Hematopoietic multipotent progenitor cell treated with erythropoietin and hydrocortisone succinate and interleukin-3 and kit ligand, for 8 days (in vitro differentiated cells): ENCODE data around the gene PTGR3.
A peak's percentile ranks its signal among the peaks of the same experiment; 100 is the strongest.

Experiments
- DNase-seq: peaks from one replicate; pipeline ENCODE4 v3.0.0-alpha.2; 2015

PTGR3 gene

DNA sequence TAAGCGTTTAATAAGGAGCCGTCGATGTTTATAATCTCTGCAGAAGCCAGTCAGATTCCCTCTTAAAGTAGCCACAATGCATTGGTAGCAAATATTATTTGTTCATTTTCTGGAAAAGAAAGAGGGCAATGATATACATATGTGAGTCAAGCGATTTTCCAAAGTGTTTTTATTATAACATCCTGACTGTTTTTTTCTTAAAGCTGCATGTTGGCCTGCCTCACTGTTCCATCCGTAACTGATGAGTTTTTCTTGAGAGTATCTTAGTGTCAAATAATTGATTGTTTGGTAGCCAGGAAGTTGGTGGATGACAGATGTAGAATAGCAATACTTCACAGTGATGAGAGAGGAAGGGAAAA lies 5.4 kb upstream of the PTGR3 start:
- no peak for DNase-seq

DNA sequence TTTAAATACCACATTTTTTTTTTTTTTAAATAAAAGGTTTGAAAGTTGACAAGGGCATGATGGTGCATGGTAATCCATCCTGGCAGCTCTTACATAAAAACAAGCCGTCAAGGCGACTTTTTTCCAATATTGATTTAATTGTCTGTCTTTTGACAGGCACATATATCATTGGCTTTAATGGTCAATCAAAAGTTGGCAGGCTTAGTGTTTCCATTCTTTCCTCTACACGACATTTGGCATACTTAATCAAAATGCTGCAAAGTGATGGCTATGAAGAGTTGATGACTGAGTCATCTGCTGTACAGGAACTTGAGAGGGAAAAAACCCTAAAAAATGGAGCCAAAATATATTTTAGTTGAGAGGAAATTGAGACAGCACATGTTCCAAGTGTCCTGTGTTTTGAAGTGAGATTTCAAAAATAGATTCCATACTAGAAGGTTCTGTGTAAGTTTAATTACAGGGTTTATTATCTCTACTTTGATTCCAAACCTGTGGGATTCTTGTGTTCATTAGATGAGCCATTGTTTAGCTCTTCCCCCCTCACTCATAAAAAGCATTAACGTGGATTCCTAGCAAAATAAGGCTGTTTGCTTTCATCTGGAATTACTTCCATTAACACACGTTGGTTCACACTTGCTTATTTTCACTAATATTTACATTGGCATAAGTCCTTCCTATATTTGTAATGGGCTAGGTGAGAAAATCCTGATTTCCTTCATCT lies 4.8 kb upstream of the PTGR3 start:
- no peak for DNase-seq

DNA sequence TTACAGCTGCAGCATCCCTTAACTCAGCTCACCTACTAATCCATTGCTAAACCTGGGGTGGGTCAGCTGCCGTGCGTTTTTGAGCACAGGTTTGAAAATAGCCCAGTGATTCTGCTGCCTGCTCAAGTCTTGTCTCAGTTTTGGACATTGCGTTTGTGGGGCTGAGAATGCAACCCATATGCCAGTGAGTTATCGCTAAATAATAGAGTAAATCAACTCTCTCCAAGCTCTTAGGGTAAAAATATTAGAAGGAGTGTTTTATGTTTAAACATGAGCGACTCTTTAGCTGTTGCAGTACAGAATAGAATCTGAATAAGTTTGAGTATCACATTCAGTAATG lies 3.8 kb upstream of the PTGR3 start:
- no peak for DNase-seq

DNA sequence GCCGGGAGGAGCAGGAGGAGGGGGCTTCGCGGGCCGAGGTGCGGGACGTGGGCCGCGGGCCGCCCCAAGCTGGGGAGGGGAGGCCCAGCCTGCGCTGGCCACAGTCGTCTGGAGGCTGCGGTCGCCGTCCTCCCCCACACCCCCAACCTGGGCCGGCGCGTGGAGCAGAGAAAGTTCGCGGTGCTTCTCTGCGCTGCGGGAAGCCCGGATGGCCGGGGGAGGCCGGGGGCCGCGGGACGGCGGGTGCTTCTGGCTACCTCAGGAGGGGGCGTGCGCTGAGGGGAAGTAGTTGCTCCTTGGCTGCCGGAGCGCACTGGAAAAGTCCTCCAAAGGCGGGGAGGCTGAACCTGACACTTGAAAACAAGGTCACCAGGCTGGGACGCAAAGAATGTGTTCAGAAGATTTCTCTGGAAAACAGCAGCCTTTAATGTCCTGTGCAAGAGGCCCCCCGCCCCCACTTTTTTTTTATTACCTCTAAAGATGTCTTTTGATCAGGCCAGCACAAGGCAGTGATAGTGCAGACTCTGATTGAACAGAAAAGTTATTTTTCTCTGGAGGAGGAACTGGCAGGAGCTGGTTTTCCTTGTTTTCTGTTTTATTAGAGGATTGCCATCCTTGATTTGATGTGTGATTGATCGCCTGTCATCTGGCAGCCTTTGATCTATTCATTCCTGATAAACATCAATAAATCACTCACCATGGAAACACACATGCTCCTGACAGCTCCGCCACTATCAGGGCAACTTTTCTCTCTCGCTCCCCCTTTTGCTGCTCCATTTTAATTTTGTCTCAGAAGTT lies 3.2 kb upstream of the PTGR3 start:
- peak; percentile 18 for DNase-seq

DNA sequence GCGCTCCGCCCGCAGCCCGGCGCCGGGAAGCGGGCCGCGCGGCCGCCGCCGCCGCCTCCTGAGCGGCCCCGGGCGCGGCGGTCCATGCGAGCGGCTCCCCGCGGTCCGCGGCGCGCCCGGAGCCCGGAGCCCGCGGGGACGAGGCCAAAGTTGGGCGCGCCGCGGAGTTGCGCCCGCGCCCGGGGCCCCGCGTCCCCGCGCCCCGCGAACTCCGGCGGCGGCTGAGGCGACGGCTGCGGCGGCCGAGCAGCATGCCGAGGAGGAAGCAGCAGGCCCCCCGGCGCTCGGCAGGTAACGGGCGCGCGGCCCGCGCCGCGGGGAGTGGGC lies 2.6 kb upstream of the PTGR3 start:
- no peak for DNase-seq

GRCh38 chr18:75211002-75211621 lies 2.2 kb upstream of the PTGR3 start:
- peak; percentile 32 for DNase-seq

DNA sequence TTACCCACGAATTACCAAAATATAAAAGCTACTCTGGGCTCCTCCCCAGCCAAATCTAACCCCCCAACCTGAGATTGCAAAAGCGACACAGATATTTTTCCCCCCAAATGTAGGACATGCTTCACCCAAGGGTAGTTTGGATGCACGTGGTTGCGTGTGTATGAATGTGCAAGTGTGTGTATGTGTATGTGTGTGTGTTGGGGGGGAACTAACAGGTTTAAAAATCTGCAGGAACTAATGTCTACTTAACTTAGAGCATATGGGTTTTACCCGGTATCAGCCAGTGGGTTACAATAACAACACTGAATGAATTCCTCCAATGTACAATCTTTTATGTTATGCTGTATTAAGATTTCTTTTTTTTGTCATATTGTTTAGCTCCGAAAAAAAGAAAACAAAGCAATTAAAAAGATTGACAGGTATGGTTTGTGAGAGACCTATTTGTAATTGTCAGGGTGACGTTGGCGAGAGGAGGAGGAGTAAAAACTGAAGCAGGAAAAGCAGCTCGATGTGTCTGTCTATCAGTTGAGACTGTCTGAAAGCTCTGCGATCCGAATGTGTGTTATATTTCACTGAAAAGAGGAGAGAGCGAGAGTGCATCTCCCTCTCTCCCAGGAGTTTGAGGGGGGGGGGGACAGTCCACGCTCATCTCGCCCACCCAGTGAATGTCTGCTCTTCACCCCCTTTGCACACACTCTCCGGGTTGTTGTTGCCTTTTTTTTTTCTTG lies 1.5 kb upstream of the PTGR3 start, which contains the start of gene TSHZ1:
TSHZ1 (plus strand) TSS at position 524 of the 728 bp plus-strand sequence. CDS start 1,080 bp downstream, outside the sequence.
- peak; percentile 91 for DNase-seq

DNA sequence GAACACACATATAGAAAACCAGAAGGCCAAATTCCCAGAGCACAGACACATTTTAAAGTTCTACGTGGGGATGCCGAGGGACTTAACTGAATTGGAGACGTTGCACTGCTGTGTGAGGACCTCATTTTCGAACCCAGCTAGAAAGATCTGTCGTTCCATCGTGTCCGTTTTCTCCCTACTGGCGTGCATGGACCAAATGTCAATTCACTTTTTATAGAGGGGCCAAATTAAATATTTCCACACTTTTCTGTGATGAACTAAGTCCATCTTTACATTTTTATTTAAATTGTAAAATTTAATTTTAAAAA lies 966 bp upstream of the PTGR3 start:
- no peak for DNase-seq

GRCh38 chr18:75208836-75209128 lies 157 bp downstream of the PTGR3 start:
- no peak for DNase-seq

DNA sequence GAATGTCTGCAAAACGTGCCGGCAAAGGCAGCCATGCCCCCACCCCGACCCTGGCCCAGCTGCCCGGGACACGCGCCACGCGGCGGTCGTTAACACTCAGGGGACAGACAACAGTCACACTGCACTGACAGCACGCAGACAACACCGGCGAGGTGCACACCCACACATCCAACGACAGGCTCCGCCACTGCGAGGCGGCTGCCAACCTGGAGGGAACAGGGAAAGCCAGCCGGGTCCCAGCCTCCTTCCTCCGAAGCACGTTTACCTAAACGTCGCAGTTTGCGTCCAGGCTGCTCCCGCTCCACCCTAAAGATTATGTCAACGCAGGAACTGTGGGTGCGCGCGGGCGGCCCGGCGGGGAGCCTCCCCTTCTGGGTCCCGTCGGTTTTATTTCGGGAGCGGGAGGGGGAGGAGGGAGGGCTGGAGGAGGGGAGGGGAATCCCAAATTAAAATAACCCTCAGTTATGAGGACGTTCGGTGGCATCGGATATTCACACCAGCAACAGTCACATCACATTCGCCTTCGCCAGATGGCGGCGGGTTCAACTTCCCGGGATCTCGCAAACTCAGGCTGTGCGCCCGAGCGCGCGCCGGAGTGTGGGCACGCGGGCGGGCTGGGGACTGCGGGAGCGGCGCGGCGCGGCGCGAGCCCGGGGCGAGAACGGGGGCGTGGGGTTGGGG lies 644 bp downstream of the PTGR3 start:
- peak; percentile 63 for DNase-seq

- DNase-seq = peak; percentile 31
These were observed 1.4 kb downstream of the PTGR3 start for GRCh38 chr18:75207310-75208154.

GRCh38 chr18:75206452-75207309 lies 2.3 kb downstream of the PTGR3 start:
- no peak for DNase-seq

DNA sequence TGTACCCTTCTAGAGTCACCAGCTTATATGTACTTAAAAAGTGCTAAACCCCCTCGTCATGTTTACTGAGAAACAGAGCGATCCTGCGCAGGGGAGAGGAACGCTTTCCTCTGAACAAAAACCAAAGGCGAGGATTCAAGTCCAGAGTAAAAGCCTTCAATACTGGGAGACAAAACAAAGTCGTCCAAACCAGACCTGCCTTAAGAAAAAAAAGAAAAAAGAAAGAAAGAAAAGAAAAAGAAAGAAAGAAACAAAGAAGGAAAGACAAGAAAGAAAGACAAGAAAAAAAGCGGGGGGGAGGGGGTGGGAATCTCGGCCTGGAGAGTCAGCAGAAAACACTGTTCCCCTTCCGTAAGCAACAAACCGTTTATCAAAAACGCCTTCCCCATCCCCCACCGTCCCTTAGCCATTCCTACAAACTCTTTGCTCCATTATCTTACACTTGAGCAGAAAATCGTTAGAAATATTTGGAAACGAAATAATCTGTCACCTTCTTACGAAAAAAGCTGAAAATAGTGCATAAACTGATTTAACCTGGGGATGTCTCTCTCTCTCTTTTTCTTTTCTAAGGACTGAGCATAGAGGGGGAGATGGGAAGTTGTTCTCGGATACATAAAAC lies 3.3 kb downstream of the PTGR3 start:
- no peak for DNase-seq

DNA sequence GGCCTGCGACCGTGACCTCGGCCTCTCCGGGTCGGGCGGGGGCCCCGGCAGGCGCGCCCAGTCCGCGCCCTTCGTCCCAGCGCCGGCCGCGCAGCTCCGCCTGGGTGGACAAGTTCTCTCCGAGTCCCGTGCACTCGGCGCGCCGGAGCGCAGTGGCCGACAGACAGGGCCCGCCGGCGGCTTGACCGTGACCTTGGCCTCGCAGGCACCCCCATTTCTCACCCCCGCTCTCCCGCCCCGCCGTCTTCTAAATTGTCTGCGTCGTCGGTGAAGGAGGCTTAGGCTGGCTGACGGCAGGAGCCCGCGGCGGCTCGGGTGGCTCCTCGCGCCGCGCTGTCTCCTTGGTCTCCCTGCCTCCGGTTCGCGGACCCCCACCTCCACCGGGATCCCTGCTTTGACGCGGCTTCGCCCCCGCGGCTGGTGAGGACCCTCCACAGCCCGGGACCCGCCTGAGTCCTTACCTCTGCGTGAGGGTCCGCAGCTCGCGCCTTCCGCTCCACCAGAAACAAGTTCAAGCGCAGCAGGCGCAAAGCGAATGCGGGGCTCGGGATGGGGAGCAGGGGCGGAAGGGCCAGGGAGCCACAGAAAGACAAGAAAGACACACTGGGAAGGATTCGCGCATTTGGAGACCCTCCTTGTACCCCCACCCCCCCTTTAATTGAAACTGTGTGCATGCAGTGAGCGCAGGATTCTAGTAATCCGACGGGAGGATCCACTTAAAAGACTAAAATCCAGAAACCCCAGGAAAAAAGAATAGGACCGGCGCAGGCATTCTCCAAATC lies 4.0 kb downstream of the PTGR3 start:
- no peak for DNase-seq

GRCh38 chr18:75204269-75204731 lies 4.6 kb downstream of the PTGR3 start:
- DNase-seq = no peak

DNA sequence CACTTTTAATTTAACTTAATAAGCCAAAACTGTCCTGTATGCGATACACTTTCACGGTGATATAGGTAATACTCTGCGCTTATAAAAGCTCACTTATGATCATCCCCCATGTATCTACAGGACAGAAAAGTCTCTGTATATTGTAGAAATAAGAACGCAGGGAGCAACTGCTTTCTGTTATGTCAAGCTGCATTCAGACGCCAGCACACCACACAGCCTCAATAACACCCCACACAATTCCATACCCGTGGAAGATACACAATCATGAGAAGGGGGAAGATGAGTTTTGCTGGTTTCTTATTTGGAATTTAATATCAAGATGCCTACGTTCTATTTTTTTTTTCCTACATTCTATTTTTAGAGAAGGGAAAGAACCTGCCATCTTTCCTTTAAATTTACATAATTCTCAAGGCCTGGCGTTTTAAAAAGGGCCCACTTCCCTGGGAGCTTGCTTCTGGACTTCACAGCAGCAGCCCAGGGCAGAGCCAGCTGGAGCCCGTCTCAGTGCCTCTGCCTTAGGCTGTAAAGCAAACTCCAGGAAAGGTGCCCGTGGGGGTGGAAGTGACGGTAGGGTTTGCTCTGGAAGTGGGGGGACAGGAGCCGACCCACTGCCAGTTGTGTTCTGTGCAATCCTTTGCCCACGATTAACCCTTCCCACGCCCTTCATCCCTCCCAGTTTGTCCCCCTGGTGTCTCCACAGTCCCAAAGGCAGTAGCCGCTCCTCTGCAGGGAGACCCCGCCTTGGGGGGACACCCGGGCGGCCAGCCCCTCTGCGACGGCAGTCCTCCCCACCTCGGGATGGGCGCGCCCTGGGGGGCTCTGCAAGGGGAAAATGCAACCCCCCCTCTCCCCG lies 5.3 kb downstream of the PTGR3 start:
- no peak for DNase-seq

- no peak for DNase-seq
These were observed 6.1 kb downstream of the PTGR3 start for GRCh38 chr18:75202696-75203365.
